K562 (cell line): ENCODE measurements around the gene CCDC152. TPM values are rescaled to one million over a fixed set of nuclear protein-coding genes. Genes with fewer than 3 reads are reported as not detected.
A peak's percentile ranks its signal among the peaks of the same experiment; 100 is the strongest.

Experiments used
- ATAC-seq: fragments of 200-7000 bp; cut with Tn5 transposase; 3 replicates; pipeline ENCODE4 v1.9.1; 2020; ENCODE audit warnings: moderate library complexity
- BruUV-seq: library from RNA; stranded (reverse); fragments of 400-500 nt; replicated peaks from 2 replicates; lab custom pipeline; 2021; lab: Mats Ljungman, UMichigan
- CTCF ChIA-PET: fragments of 300-600 bp; formaldehyde crosslinking; extraction: SDS; loops from one replicate; lab custom pipeline; 2021; ENCODE audit warnings: low intra/inter-chr PET ratio; lab: Yijun Ruan, JAX
- POLR2A ChIA-PET: fragments of 300-600, 350-650 bp; sonication (Branson Sonifier 250); formaldehyde crosslinking; extraction: SDS; loops from one replicate; lab custom pipeline; 2021; ENCODE audit warnings: antibody characterized with exemption, inconsistent platforms; lab: Yijun Ruan, JAX
- DNase-seq, 4 experiments: peaks; one replicate each; pipeline versions ENCODE4 v3.0.0 to v3.0.0-alpha.2; 2011 to 2018; ENCODE audit warnings: low spot score in 3 of 4, mixed read lengths in 3 of 4; ENCODE audit errors: extremely low read depth in 1 of 4
- FAIRE-seq: peaks from 2 replicates; lab custom pipeline; 2011; peaks lifted over from hg19 to GRCh38; lab: Jason Lieb, UNC
- H2AFZ ChIP-seq: 2 replicates; pipeline ENCODE4 v1.6.0; 2011; ENCODE audit warnings: low read depth, low read length, control low read depth, inconsistent platforms
- H3K27ac ChIP-seq: fragments of 200-600 bp; 3 replicates; pipeline ENCODE4 v1.8.0; 2011; ENCODE audit warnings: low read depth, mild to moderate bottlenecking, control low read depth, inconsistent platforms, low read length, moderate library complexity, mixed read lengths; ENCODE audit errors: extremely low read depth
- H3K27me3 ChIP-seq, 2 experiments: fragments of 300-600 bp in 1 of 2; 2 replicates in 1 of 2; 3 replicates in 1 of 2; pipeline versions ENCODE4 v1.6.0 to v1.8.0; 2011; ENCODE audit warnings: inconsistent platforms in 2 of 2, low read length in 2 of 2, mild to moderate bottlenecking in 1 of 2, mixed read lengths in 1 of 2, moderate library complexity in 1 of 2; ENCODE audit not compliant: control insufficient read depth in 2 of 2, insufficient read depth in 2 of 2
- H3K36me3 ChIP-seq: fragments of 300-600 bp; 3 replicates; pipeline ENCODE4 v1.8.0; 2011; ENCODE audit warnings: mild to moderate bottlenecking, low read length, inconsistent platforms; ENCODE audit not compliant: control insufficient read depth, insufficient read depth
- H3K4me1 ChIP-seq, 2 experiments: fragments of 200-600 bp in 1 of 2; replicated peaks in 1 of 2; 2 replicates in 1 of 2; 3 replicates in 1 of 2; pipeline versions ENCODE4 v1.5.1 to v1.8.0; 2011; ENCODE audit warnings: inconsistent platforms in 2 of 2, low read length in 2 of 2, mild to moderate bottlenecking in 1 of 2, mixed read lengths in 1 of 2, moderate library complexity in 1 of 2; ENCODE audit not compliant: control insufficient read depth in 2 of 2, insufficient read depth in 2 of 2
- H3K4me2 ChIP-seq: 2 replicates; pipeline ENCODE4 v1.6.1; 2011; ENCODE audit warnings: low read length, control low read depth, inconsistent platforms, mixed read lengths; ENCODE audit not compliant: insufficient read depth
- H3K4me3 ChIP-seq: fragments of 200-600 bp; sonication (generic), shearing (Covaris generic); 2 replicates; pipeline ENCODE4 v1.5.1; 2016; ENCODE audit warnings: control low read depth, inconsistent platforms
- H3K79me2 ChIP-seq: fragments of 200-600 bp; 3 replicates; pipeline ENCODE4 v1.8.0; 2011; ENCODE audit warnings: low read length, inconsistent platforms; ENCODE audit not compliant: control insufficient read depth, insufficient read depth
- H3K9ac ChIP-seq, 2 experiments: 2 replicates each; pipeline versions ENCODE4 v1.6.0 to v1.6.1; 2011; ENCODE audit warnings: low read depth in 2 of 2, low read length in 2 of 2, control low read depth in 1 of 2, inconsistent platforms in 1 of 2, mild to moderate bottlenecking in 1 of 2, mixed read lengths in 1 of 2; ENCODE audit not compliant: insufficient read depth in 1 of 2
- H3K9me1 ChIP-seq: one replicate; pipeline ENCODE4 v1.6.0; 2011; ENCODE audit warnings: inconsistent platforms, mild to moderate bottlenecking, low read length, moderate library complexity; ENCODE audit not compliant: control insufficient read depth, insufficient read depth
- H3K9me3 ChIP-seq: replicated peaks from 2 replicates; pipeline ENCODE4 v1.5.1; 2011; ENCODE audit warnings: low read depth, low read length, inconsistent platforms; ENCODE audit not compliant: control insufficient read depth, insufficient read depth
- H4K20me1 ChIP-seq: replicated peaks from 2 replicates; pipeline ENCODE4 v1.6.1; 2011; ENCODE audit warnings: low read length, inconsistent platforms, mixed read lengths; ENCODE audit not compliant: control insufficient read depth, insufficient read depth
- CBFA2T3 ChIP-seq: fragments of 450-650 bp; IDR thresholded peaks from 2 replicates; pipeline ENCODE4 v1.6.1; 2017
- CTBP1 ChIP-seq: fragments of 450-650 bp; IDR thresholded peaks from 2 replicates; pipeline ENCODE4 v1.6.1; 2016; ENCODE audit warnings: borderline replicate concordance
- POLR2AphosphoS5 ChIP-seq: IDR thresholded peaks from 2 replicates; pipeline ENCODE4 v1.6.1; 2011; ENCODE audit warnings: mild to moderate bottlenecking, low read depth, low read length, moderate library complexity; ENCODE audit not compliant: control insufficient read depth, insufficient read depth
- SIX5 ChIP-seq, 2 experiments: IDR thresholded peaks; 2 replicates each; pipeline ENCODE4 v1.6.1; 2011; ENCODE audit warnings: low read length in 2 of 2, borderline replicate concordance in 1 of 2, low read depth in 1 of 2, mild to moderate bottlenecking in 1 of 2, moderate library complexity in 1 of 2; ENCODE audit not compliant: insufficient read depth in 1 of 2
- SMARCE1 ChIP-seq: fragments of 450-650 bp; IDR thresholded peaks from 2 replicates; pipeline ENCODE4 v1.7.1; 2016; ENCODE audit warnings: mild to moderate bottlenecking
- TFE3 ChIP-seq: fragments of 450-650 bp; formaldehyde crosslinking; IDR thresholded peaks from 2 replicates; pipeline ENCODE4 v1.4.0; 2020; ENCODE audit warnings: mild to moderate bottlenecking, mixed read lengths
- WHSC1 ChIP-seq: IDR thresholded peaks from one replicate; pipeline ENCODE4 v1.6.1; 2012; ENCODE audit warnings: low read length, control low read depth, inconsistent platforms
- ZNF133 ChIP-seq: fragments of 250-450 bp; sonication (Bioruptor Pico); IDR thresholded peaks from 2 replicates; pipeline ENCODE4 v1.4.0; 2020; ENCODE audit warnings: mild to moderate bottlenecking
- WGBS: fragments of 100-300 bp; shearing (Covaris generic); methylation state at CpG from one replicate; pipeline ENCODE4 v1.1.6; 2016; ENCODE audit warnings: low coverage, mixed read lengths; ENCODE audit not compliant: insufficient coverage; ENCODE audit errors: missing lambda C conversion rate; 5-methylcytosine and 5-hydroxymethylcytosine counted together
- in situ Hi-C: fragments of 300-500 bp; cut with MboI; formaldehyde crosslinking; loops from 4 replicates; pipeline ENCODE4 v1.15.0; 2018; ENCODE audit warnings: inconsistent platforms, mixed read lengths
- intact Hi-C: fragments of 100-400 bp; cut with micrococcal nuclease; formaldehyde crosslinking; loops from 2 replicates; pipeline ENCODE4 v1.14.2; 2022
- polyA plus RNA-seq, 8 experiments: library from polyadenylated mRNA; depleted of rRNA in 4 of 8; stranded (reverse) in 5 of 8; unstranded in 3 of 8; fragments of >200 nt; fragmentation: Nextera tagmentation in 2 of 8; fragmentation: Illumina TruSeq in 1 of 8; extraction: Ambion mirVana in 2 of 8; extraction: Trizol in 1 of 8; gene quantifications; 2 replicates each; pipeline versions ENCODE4 v1.2.1 to v1.2.3, GENCODE V29; 2011 to 2014; ENCODE audit warnings: inconsistent platforms in 1 of 8, missing spikeins in 1 of 8
- total RNA-seq, 7 experiments: library from RNA; depleted of rRNA in 6 of 7; stranded (reverse); fragments of >200 nt in 6 of 7; fragmentation: Illumina TruSeq in 2 of 7; extraction: Trizol in 2 of 7; gene quantifications; 2 replicates each; pipeline versions ENCODE4 v1.2.1 to v1.2.3, GENCODE V29; 2011 to 2021; ENCODE audit warnings: low replicate concordance in 1 of 7

The CCDC152 gene
- total and polyA plus RNA-seq, 9 of the 15 experiments (the other 6 are each of a cell fraction or from before 2014, with no cell fraction given), result 2.5 to 11.6 (median 5.1) TPM

- Histone ChIP-seq H3K4me1 (no peaks in the 10 kb centered on the region), H2AFZ (no peak overlapping the region), H3K36me3 (no peaks in the 10 kb centered on the region), H3K9me3 (no peaks in the 10 kb centered on the region), H3K9ac (no peak overlapping the region)
- ChIA-PET CTCF (no interaction called here), POLR2A (interaction anchor here (1.0 to 1.4 kb wide), 2 partner anchors 10 kb away, joined by 3 read pairs; no protein-coding TSS in a partner anchor)
- TF ChIP-seq WHSC1 (no peak), ZNF133 (CRISPR knock-in tag) (no peak), CBFA2T3 (no peak), SIX5 (IDR thresholded peaks at IDR 0.05; ENCODE audit: borderline replicate concordance in 1 of 2, insufficient read depth in 1 of 2, low read depth in 1 of 2, low read length in 2 of 2) (no peak)
- TF ChIP-seq, all 486 proteins: peak for 0
- in situ Hi-C loops, result no loop called here
- H3K9me1 ChIP-seq, result no peaks in the 10 kb centered on the region
- no peaks in the 10 kb centered on the region for H4K20me1 ChIP-seq
- intact Hi-C loops, result no loop called here
- BruUV-seq, result no TSS peak
- H3K4me3 ChIP-seq, result no peak overlapping the region
- H3K27ac ChIP-seq, result no peak overlapping the region
- no peak overlapping the region for H3K4me2 ChIP-seq
- DNase-seq (no peak), FAIRE-seq (no peak), ATAC-seq (no peak)
- no peaks in the 10 kb centered on the region for H3K79me2 ChIP-seq
- H3K27me3 ChIP-seq, result no peaks in the 10 kb centered on the region
Observed at GRCh38 chr5:42791151-42791550, 34.5 kb downstream of the CCDC152 start.

GRCh38 chr5:42798284-42799240 lies 41.9 kb downstream of the CCDC152 start:
- no peak for FAIRE-seq
- no peaks in the 10 kb centered on the region for H3K9me3 ChIP-seq
- H3K9ac ChIP-seq, result no peak overlapping the region
- no peaks in the 10 kb centered on the region for H3K9me1 ChIP-seq
- no peak for ATAC-seq
- no peak for DNase-seq
- ChIA-PET CTCF (no interaction called here), POLR2A (no interaction called here)
- 31% methylated on average over 6 of the region's 6 CpGs for WGBS
- H3K4me3 ChIP-seq, result no peak overlapping the region
- no peaks in the 10 kb centered on the region for H3K4me1 ChIP-seq
- BruUV-seq, result no TSS peak
- TF ChIP-seq SMARCE1 (no peak), POLR2AphosphoS5 (no peak), CTBP1 (no peak), TFE3 (peak; percentile 82)
- no peaks in the 10 kb centered on the region for H3K27me3 ChIP-seq
- in situ Hi-C loops, result no loop called here
- no peak overlapping the region for H3K4me2 ChIP-seq
- H3K36me3 ChIP-seq, result no peaks in the 10 kb centered on the region
- no peak overlapping the region for H3K27ac ChIP-seq
- no peak overlapping the region for H2AFZ ChIP-seq
- no peaks in the 10 kb centered on the region for H3K79me2 ChIP-seq
- no peaks in the 10 kb centered on the region for H4K20me1 ChIP-seq
- intact Hi-C loops, result no loop called here
